Tibial nerve (tissue), 4 donors: Measurements from ENCODE around the gene DDN. TPM values are rescaled to one million over a fixed set of nuclear protein-coding genes. Genes with fewer than 3 reads are reported as not detected.

Experiments used
- DNase-seq, 2 donors: peaks; one replicate each; pipeline ENCODE4 v3.0.0-alpha.2; 2019; ENCODE audit warnings: low spot score in 2 of 2
- H3K27ac ChIP-seq, 4 donors: fragments of 200-600 bp; sonication (generic) in 3 of 4; one replicate each; pipeline ENCODE4 v1.5.1; 2017 to 2019; ENCODE audit warnings: mild to moderate bottlenecking in 1 of 4
- H3K27me3 ChIP-seq, 2 donors: fragments of 200-600 bp; sonication (generic) in 1 of 2; one replicate each; pipeline versions ENCODE4 v1.5.1 to v1.6.0; 2017 to 2019
- H3K36me3 ChIP-seq, 3 donors: fragments of 200-600 bp; sonication (generic); one replicate each; pipeline ENCODE4 v1.5.1; 2018 to 2019
- H3K4me1 ChIP-seq, 4 donors: fragments of 200-600 bp; sonication (generic) in 3 of 4; one replicate each; pipeline ENCODE4 v1.5.1; 2017 to 2019
- H3K4me3 ChIP-seq, 4 donors: fragments of 200-600 bp; sonication (generic) in 3 of 4; one replicate each; pipeline ENCODE4 v1.5.1; 2017 to 2019; ENCODE audit warnings: mild to moderate bottlenecking in 1 of 4, moderate library complexity in 1 of 4
- H3K9me3 ChIP-seq, 4 donors: fragments of 200-600 bp; sonication (generic) in 3 of 4; one replicate each; pipeline ENCODE4 v1.5.1; 2017 to 2019
- EP300 ChIP-seq, 2 donors: sonication (generic); formaldehyde crosslinking; IDR thresholded peaks; one replicate each; pipeline ENCODE4 v1.6.1; 2017; ENCODE audit warnings: antibody characterized with exemption in 2 of 2, mild to moderate bottlenecking in 1 of 2
- POLR2A ChIP-seq, 2 donors: fragments of 450-650 bp; IDR thresholded peaks; one replicate each; pipeline ENCODE4 v1.6.1; 2017; ENCODE audit warnings: antibody characterized with exemption in 2 of 2, mild to moderate bottlenecking in 2 of 2, moderate library complexity in 2 of 2
- WGBS, 2 donors: methylation state at CpG; one replicate each; pipeline ENCODE4 v1.1.5; 2018; 5-methylcytosine and 5-hydroxymethylcytosine counted together
- total RNA-seq, 4 donors: library from RNA; depleted of rRNA; stranded (reverse); fragments of >200 nt; gene quantifications; one replicate each; pipeline ENCODE4 v1.1.0, GENCODE V29; 2016
- TF ChIP-seq, protein P1 (sequence below), 5 experiments: fragments of 200-600 bp in 3 of 5; fragments of 450-650 bp in 2 of 5; sonication (generic) in 3 of 5; IDR thresholded peaks; one replicate each; pipeline ENCODE4 v1.5.1; 2016 to 2019; ENCODE audit warnings: antibody characterized with exemption in 5 of 5, mild to moderate bottlenecking in 3 of 5, moderate library complexity in 2 of 5

The DDN gene
- total RNA-seq, 4 donors from 2014 or later: not detected

DNA sequence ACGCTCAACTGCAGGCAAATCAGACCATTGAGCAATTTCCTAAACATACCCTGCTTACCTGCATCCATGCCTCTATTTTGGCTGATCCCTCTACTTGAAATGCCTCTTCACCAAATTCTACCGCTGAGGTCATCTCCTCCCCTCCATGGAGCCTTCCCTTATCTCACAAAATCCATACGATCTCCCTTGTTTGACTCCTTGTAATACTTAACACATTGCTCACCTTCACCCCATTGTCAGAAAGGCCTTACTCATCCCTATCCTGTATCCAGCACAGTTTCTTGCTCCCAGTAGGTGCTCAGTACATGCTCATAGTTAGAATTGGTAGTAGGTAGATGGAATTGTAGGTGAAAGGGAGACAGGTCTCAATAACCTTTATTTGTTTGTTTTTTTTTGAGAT lies 5.4 kb downstream of the DDN start:
- H3K36me3 ChIP-seq: no peaks in the 10 kb centered on the region
- no peak overlapping the region for H3K4me3 ChIP-seq
- peaks cover 0 to 85% of the 10 kb centered on the region in 2 donors for H3K27me3 ChIP-seq
- H3K4me1 ChIP-seq: peaks cover 0 to 41% (median 21%) of the 10 kb centered on the region in 4 donors
- TF ChIP-seq, protein P1, sequence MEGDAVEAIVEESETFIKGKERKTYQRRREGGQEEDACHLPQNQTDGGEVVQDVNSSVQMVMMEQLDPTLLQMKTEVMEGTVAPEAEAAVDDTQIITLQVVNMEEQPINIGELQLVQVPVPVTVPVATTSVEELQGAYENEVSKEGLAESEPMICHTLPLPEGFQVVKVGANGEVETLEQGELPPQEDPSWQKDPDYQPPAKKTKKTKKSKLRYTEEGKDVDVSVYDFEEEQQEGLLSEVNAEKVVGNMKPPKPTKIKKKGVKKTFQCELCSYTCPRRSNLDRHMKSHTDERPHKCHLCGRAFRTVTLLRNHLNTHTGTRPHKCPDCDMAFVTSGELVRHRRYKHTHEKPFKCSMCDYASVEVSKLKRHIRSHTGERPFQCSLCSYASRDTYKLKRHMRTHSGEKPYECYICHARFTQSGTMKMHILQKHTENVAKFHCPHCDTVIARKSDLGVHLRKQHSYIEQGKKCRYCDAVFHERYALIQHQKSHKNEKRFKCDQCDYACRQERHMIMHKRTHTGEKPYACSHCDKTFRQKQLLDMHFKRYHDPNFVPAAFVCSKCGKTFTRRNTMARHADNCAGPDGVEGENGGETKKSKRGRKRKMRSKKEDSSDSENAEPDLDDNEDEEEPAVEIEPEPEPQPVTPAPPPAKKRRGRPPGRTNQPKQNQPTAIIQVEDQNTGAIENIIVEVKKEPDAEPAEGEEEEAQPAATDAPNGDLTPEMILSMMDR (IDR thresholded peaks at IDR 0.05): no peak
- TF ChIP-seq POLR2A (IDR thresholded peaks at IDR 0.05) (no peak), EP300 (IDR thresholded peaks at IDR 0.05) (no peak)
- 79 to 83% methylated on average over 3 of the region's 3 CpGs for WGBS, 2 donors
- H3K27ac ChIP-seq: no peak overlapping the region
- DNase-seq: no peak
- H3K9me3 ChIP-seq: no peaks in the 10 kb centered on the region

DNA sequence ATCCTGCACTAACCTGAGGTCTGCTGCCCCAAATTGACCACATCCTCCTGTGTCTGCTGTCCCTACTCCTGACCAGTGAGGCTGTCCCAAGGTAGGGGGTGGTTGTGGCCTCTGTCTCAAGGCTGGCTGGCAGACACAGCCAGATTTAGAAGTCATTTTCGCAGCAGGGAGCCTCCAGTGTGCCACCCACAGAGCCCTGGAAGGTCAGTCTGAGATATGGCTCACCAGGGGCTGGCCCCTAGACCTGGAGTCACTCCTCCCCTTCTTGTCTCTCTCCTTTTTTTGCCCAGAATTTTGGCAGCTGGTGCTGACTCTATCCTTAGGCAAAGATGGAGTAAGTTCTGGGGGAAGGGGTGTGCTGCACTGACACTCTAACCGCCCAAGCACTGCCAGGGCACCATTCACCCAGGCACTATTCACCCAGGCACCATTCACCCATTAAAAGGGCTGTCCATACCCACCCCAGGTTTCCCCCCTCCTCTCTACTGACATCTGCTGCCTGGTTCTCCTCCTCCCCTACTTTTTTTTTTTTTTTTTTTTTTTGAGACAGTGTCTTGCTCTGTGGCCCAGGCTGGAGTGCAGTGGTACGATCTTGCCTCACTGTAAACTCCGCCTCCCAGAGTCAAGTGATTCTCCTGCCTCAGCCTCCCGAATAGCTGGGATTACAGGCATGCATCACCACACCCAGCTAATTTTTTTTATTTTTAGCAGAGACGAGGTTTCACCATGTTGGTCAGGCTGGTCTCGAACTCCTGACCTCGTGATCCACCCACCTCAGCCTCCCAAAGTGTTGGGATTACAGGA lies 7.7 kb downstream of the DDN start:
- no peak for DNase-seq
- H3K27me3 ChIP-seq: peaks cover 0 to 91% of the 10 kb centered on the region in 2 donors
- no peak overlapping the region for H3K4me3 ChIP-seq
- WGBS, 2 donors: 59 to 73% methylated on average over 7 to 8 of the region's 8 CpGs
- H3K36me3 ChIP-seq: no peaks in the 10 kb centered on the region
- peaks cover 0 to 17% (median 3%) of the 10 kb centered on the region in 4 donors for H3K4me1 ChIP-seq
- no peaks in the 10 kb centered on the region for H3K9me3 ChIP-seq
- H3K27ac ChIP-seq: no peak overlapping the region
- TF ChIP-seq EP300 (IDR thresholded peaks at IDR 0.05) (no peak), POLR2A (IDR thresholded peaks at IDR 0.05) (no peak)
- TF ChIP-seq, protein P1 (IDR thresholded peaks at IDR 0.05): no peak

DNA sequence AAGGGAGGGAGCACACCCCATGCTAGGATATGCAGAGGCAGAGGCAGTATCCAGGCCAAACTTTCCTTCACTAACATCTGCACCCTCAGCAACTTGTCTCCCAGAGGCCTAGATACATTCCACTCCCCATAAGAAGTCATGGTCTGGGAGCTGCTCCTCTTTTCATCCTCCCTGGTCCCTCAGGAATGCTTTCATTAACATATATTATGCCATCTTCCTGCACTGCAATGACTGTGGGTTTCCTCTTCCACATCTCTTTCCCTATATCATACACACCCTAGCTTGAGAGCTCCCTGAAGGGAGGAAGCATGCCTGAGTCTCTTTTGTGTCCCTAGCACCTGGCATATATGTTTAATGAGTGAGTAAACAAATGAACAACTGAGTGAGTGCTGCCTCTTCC lies 8.6 kb downstream of the DDN start:
- no peak for DNase-seq
- TF ChIP-seq, protein P1 (IDR thresholded peaks at IDR 0.05): no peak
- no peak for TF ChIP-seq POLR2A (IDR thresholded peaks at IDR 0.05)
- no peak for TF ChIP-seq EP300 (IDR thresholded peaks at IDR 0.05)
- H3K27me3 ChIP-seq: peaks cover 0 to 95% of the 10 kb centered on the region in 2 donors

DNA sequence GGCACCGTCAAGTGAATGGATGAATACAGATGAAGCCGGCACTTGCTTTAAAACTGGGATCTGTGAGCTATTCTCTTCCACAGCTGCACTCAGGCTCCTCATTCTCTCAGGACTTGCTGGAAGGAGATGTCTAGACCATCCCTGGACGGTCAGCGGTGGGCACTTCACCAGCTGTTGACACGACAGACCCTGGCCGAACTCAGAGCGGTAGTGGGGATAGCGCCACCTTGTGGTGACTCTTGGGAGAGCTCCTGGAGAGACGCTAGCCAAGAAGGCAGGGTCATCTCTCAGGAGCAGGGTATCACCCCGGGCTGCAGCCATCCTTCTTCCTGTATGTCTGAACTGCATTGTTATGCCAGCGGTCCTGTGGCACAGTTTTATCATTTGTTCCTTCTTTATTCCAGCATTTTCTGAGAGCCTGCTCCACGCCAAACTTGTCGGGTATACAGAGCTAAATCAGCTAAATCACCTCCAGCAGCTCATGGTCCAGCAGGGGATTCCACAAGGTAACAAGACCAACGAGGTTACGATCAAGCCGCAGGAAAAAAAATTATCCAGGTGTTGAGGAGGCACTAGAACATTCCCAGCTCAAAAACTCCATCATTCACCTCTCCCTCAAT lies 11.0 kb downstream of the DDN start:
- WGBS, 2 donors: 31 to 32% methylated on average over 13 to 16 of the region's 16 CpGs
- no peak overlapping the region for H3K4me3 ChIP-seq
- TF ChIP-seq, protein P1 (IDR thresholded peaks at IDR 0.05): peak; percentile 63 to 75 (median 66)
- no peak for TF ChIP-seq POLR2A (IDR thresholded peaks at IDR 0.05)
- H3K9me3 ChIP-seq: no peaks in the 10 kb centered on the region
- no peaks in the 10 kb centered on the region for H3K4me1 ChIP-seq
- H3K27ac ChIP-seq: no peak overlapping the region
- H3K36me3 ChIP-seq: no peaks in the 10 kb centered on the region
- DNase-seq: peak; percentile 51 to 74
- H3K27me3 ChIP-seq: peaks cover 0 to 96% of the 10 kb centered on the region in 2 donors

More for the DNA sequence above, 8.6 kb downstream of the DDN start:
- Histone ChIP-seq H3K9me3 (no peaks in the 10 kb centered on the region), H3K27ac (no peak overlapping the region), H3K36me3 (no peaks in the 10 kb centered on the region), H3K4me3 (no peak overlapping the region), H3K4me1 (peaks cover 0 to 12% (median 2%) of the 10 kb centered on the region in 4 donors)

DNA sequence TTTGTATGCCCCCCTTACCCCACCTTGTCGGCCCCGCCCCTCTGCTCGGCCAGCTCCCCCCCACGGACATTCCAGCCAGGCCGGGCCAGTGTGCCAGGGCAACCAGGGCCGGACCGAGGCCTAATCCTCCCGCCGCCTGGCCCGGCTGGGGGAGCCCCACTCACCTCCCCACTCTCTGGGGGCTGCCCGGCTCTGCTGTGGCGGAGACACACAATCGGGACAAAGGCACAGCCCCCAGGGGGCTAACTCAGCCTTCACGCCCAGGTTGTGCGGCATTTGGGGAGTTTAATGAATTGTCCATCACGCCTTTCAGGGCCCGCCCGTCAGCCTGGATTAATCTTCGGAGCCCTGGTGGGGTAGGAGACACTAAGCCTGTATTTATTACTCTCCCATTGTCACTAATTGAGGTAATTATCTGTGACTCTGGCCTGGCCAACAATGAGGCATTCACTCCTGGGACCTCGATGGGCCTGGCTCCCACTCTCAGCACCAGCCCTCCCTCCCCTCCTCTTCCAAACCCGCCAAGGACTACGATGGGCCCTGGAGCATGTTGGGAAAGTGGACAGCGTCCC lies 12.4 kb downstream of the DDN start:
- Histone ChIP-seq H3K36me3 (no peaks in the 10 kb centered on the region), H3K4me3 (no peak overlapping the region), H3K4me1 (no peaks in the 10 kb centered on the region), H3K9me3 (no peaks in the 10 kb centered on the region), H3K27me3 (peaks cover 0 to 98% of the 10 kb centered on the region in 2 donors), H3K27ac (no peak overlapping the region)
- no peak for TF ChIP-seq EP300 (IDR thresholded peaks at IDR 0.05)
- no peak for TF ChIP-seq POLR2A (IDR thresholded peaks at IDR 0.05)
- TF ChIP-seq, protein P1 (IDR thresholded peaks at IDR 0.05): no peak
- no peak for DNase-seq
- 49 to 56% methylated on average over 20 to 23 of the region's 23 CpGs for WGBS, 2 donors
